Neural progenitor cell (in vitro differentiated cells): Measurements from ENCODE around the gene CRYBG3. TPM values are rescaled to one million over a fixed set of nuclear protein-coding genes. Genes with fewer than 3 reads are reported as not detected.

ENCODE experiments used
- DNase-seq: peaks from one replicate; pipeline ENCODE4 v3.0.0-alpha.2; 2016; ENCODE audit warnings: low spot score
- H2AFZ ChIP-seq: fragments of 200-600 bp; sonication (generic); replicated peaks from 2 replicates; pipeline ENCODE4 v1.6.1; 2016; ENCODE audit warnings: antibody characterized with exemption
- H3F3A ChIP-seq: fragments of 200-600 bp; sonication (generic); 2 replicates; pipeline ENCODE4 v1.6.1; 2016; ENCODE audit warnings: antibody characterized with exemption, low read depth
- H3K27ac ChIP-seq: fragments of 200-600 bp; sonication (generic); 2 replicates; pipeline ENCODE4 v1.5.1; 2016; ENCODE audit warnings: mild to moderate bottlenecking
- H3K27me3 ChIP-seq: fragments of 200-600 bp; sonication (generic); 2 replicates; pipeline ENCODE4 v1.6.1; 2016; ENCODE audit warnings: mild to moderate bottlenecking, moderate library complexity
- H3K36me3 ChIP-seq: fragments of 200-600 bp; sonication (generic); 2 replicates; pipeline ENCODE4 v1.5.1; 2016
- H3K4me1 ChIP-seq: fragments of 200-600 bp; sonication (generic); 2 replicates; pipeline ENCODE4 v1.6.1; 2016; ENCODE audit warnings: mixed run types
- H3K4me2 ChIP-seq: fragments of 200-600 bp; sonication (generic); 2 replicates; pipeline ENCODE4 v1.6.1; 2016
- H3K4me3 ChIP-seq: fragments of 200-600 bp; sonication (generic); 2 replicates; pipeline ENCODE4 v1.5.1; 2016
- H3K79me2 ChIP-seq: fragments of 200-600 bp; sonication (generic); 2 replicates; pipeline ENCODE4 v1.6.1; 2016; ENCODE audit warnings: low read depth
- H3K9ac ChIP-seq: fragments of 200-600 bp; sonication (generic); 2 replicates; pipeline ENCODE4 v1.6.1; 2016
- H3K9me3 ChIP-seq: fragments of 200-600 bp; sonication (generic); 2 replicates; pipeline ENCODE4 v1.5.1; 2016; ENCODE audit warnings: low read depth
- H4K20me1 ChIP-seq: fragments of 200-600 bp; sonication (generic); 2 replicates; pipeline ENCODE4 v1.6.1; 2016; ENCODE audit warnings: low read depth
- H3K27ac Mint-ChIP-seq: 3 replicates; pipeline ENCODE4 v1.8.0; 2021; ENCODE audit warnings: mixed read lengths
- H3K27me3 Mint-ChIP-seq: 2 replicates; pipeline ENCODE4 v1.8.0; 2022; ENCODE audit warnings: low read depth, mild to moderate bottlenecking, inconsistent platforms, moderate library complexity, mixed read lengths; ENCODE audit not compliant: insufficient read depth
- H3K36me3 Mint-ChIP-seq: 3 replicates; pipeline ENCODE4 v1.8.0; 2021; ENCODE audit warnings: mixed read lengths
- H3K4me1 Mint-ChIP-seq: 3 replicates; pipeline ENCODE4 v1.8.0; 2021; ENCODE audit warnings: mixed read lengths
- H3K4me3 Mint-ChIP-seq: 3 replicates; pipeline ENCODE4 v1.8.0; 2021; ENCODE audit warnings: mild to moderate bottlenecking, moderate library complexity, mixed read lengths
- H3K9me3 Mint-ChIP-seq: 3 replicates; pipeline ENCODE4 v1.8.0; 2020; ENCODE audit warnings: mixed read lengths
- CTCF ChIP-seq: fragments of 200-600 bp; sonication (generic); IDR thresholded peaks from 2 replicates; pipeline ENCODE4 v1.5.1; 2017; ENCODE audit warnings: antibody characterized with exemption, mild to moderate bottlenecking
- EZH2 ChIP-seq: fragments of 200-600 bp; sonication (generic); IDR thresholded peaks from 2 replicates; pipeline ENCODE4 v1.6.1; 2017; ENCODE audit warnings: antibody characterized with exemption, mild to moderate bottlenecking, moderate library complexity
- EZH2phosphoT487 ChIP-seq: fragments of 200-600 bp; sonication (generic); IDR thresholded peaks from 2 replicates; pipeline ENCODE4 v1.6.1; 2017; ENCODE audit warnings: antibody characterized with exemption
- total RNA-seq: library from RNA; depleted of rRNA; stranded (reverse); fragments of >200 nt; gene quantifications from 2 replicates; pipeline ENCODE4 v1.2.3, GENCODE V29; 2015; ENCODE audit warnings: low replicate concordance

CRYBG3 gene
- 9.4 and 12.3 TPM in 2 replicates for total RNA-seq

- Mint-ChIP-seq H3K27me3 (peaks cover 9% of the 10 kb centered on the region), H3K27ac (peak within 1 kb of the TSS; percentile 65), H3K4me3 (peak within 1 kb of the TSS; percentile 97), H3K9me3 (no peaks in the 10 kb centered on the region), H3K4me1 (peaks cover 15% of the 10 kb centered on the region), H3K36me3 (no peaks in the 10 kb centered on the region)
- Histone ChIP-seq H3K36me3 (no peaks in the 10 kb centered on the region), H3K79me2 (no peaks in the 10 kb centered on the region), H3K27me3 (peaks cover 43% of the 10 kb centered on the region), H3K4me1 (peaks cover 9% of the 10 kb centered on the region), H3F3A (peaks cover 11% of the 10 kb centered on the region), H3K4me3 (peak within 1 kb of the TSS; percentile 55), H3K4me2 (peak within 1 kb of the TSS; percentile 89), H3K27ac (no peak within 1 kb of the TSS), H3K9me3 (no peaks in the 10 kb centered on the region), H3K9ac (no peak within 1 kb of the TSS), H4K20me1 (peaks cover 18% of the 10 kb centered on the region), H2AFZ (peak within 1 kb of the TSS; percentile 99)
- TF ChIP-seq CTCF (peak; percentile 52), EZH2phosphoT487 (no peak)
- peak; percentile 91 for DNase-seq
Observed at GRCh38 chr3:97821774-97822358, at the start of gene CRYBG3. Gene CRYBG3 (plus strand): TSS chr3:97822011. CDS start chr3:97822207, 196 bp downstream.

- peaks cover 5% of the 10 kb centered on the region for H3K4me1 ChIP-seq
- H4K20me1 ChIP-seq: no peaks in the 10 kb centered on the region
- no peaks in the 10 kb centered on the region for H3K27me3 ChIP-seq
- H3K4me3 ChIP-seq: no peak overlapping the region
- TF ChIP-seq EZH2phosphoT487 (no peak), CTCF (no peak), EZH2 (no peak)
- peaks cover 48% of the 10 kb centered on the region for H3K36me3 Mint-ChIP-seq
- H3K9me3 Mint-ChIP-seq: peaks cover 17% of the 10 kb centered on the region
- peaks cover 14% of the 10 kb centered on the region for H3K79me2 ChIP-seq
- no peak overlapping the region for H3K4me2 ChIP-seq
- no peak overlapping the region for H3K9ac ChIP-seq
- DNase-seq: no peak
- no peaks in the 10 kb centered on the region for H3K9me3 ChIP-seq
- no peak overlapping the region for H2AFZ ChIP-seq
- H3K36me3 ChIP-seq: peaks cover 6% of the 10 kb centered on the region
- H3K27ac ChIP-seq: no peak overlapping the region
- H3F3A ChIP-seq: no peaks in the 10 kb centered on the region
- no peak overlapping the region for H3K27ac Mint-ChIP-seq
- no peak overlapping the region for H3K4me3 Mint-ChIP-seq
- H3K27me3 Mint-ChIP-seq: no peaks in the 10 kb centered on the region
- no peaks in the 10 kb centered on the region for H3K4me1 Mint-ChIP-seq
Observed at GRCh38 chr3:97772926-97773325, 48.9 kb upstream of the CRYBG3 start.

- no peak overlapping the region for H3K27ac Mint-ChIP-seq
Observed at GRCh38 chr3:97778152-97778551, 43.7 kb upstream of the CRYBG3 start.

More at GRCh38 chr3:97778152-97778551, 43.7 kb upstream of the CRYBG3 start:
- Histone ChIP-seq H3K9ac (no peak overlapping the region), H3K9me3 (no peaks in the 10 kb centered on the region), H3K27ac (no peak overlapping the region), H3F3A (no peaks in the 10 kb centered on the region), H3K27me3 (no peaks in the 10 kb centered on the region), H3K4me3 (no peak overlapping the region), H3K4me2 (no peak overlapping the region), H3K79me2 (no peaks in the 10 kb centered on the region), H2AFZ (no peak overlapping the region), H4K20me1 (no peaks in the 10 kb centered on the region), H3K36me3 (no peaks in the 10 kb centered on the region), H3K4me1 (peaks cover 5% of the 10 kb centered on the region)
- TF ChIP-seq EZH2: no peak
- TF ChIP-seq CTCF: no peak
- no peak for TF ChIP-seq EZH2phosphoT487
- H3K36me3 Mint-ChIP-seq: peaks cover 16% of the 10 kb centered on the region
- H3K9me3 Mint-ChIP-seq: no peaks in the 10 kb centered on the region
- no peak overlapping the region for H3K4me3 Mint-ChIP-seq
- H3K4me1 Mint-ChIP-seq: no peaks in the 10 kb centered on the region
- no peaks in the 10 kb centered on the region for H3K27me3 Mint-ChIP-seq
- DNase-seq: no peak
